SK-N-DZ (cell line): ENCODE measurements around the gene HEATR1.
"Not testable (repeated sequence)": the region's sequence is repeated elsewhere in the genome, so short reads cannot be mapped to it uniquely, and the experiment has no call there.

Experiments used
- DNase-seq: peaks from one replicate; pipeline ENCODE4 v3.0.0-alpha.2; 2015; ENCODE audit warnings: low spot score

HEATR1 gene

GRCh38 chr1:236589531-236589930, 14.8 kb downstream of the HEATR1 start:
- no peak for DNase-seq

GRCh38 chr1:236581528-236581927, 22.8 kb downstream of the HEATR1 start:
- DNase-seq = no peak

GRCh38 chr1:236580404-236580803, 23.9 kb downstream of the HEATR1 start:
- DNase-seq = not testable (repeated sequence)

GRCh38 chr1:236578661-236579060, 25.7 kb downstream of the HEATR1 start:
- no peak for DNase-seq

- DNase-seq = not testable (repeated sequence)
Measured at GRCh38 chr1:236577041-236577440, 27.3 kb downstream of the HEATR1 start.

GRCh38 chr1:236576004-236576403, 28.3 kb downstream of the HEATR1 start:
- no peak for DNase-seq

GRCh38 chr1:236575523-236575922, 28.8 kb downstream of the HEATR1 start:
- DNase-seq = no peak

GRCh38 chr1:236568285-236568894, 35.9 kb downstream of the HEATR1 start:
- no peak for DNase-seq

GRCh38 chr1:236565530-236565929, 38.8 kb downstream of the HEATR1 start:
- DNase-seq = no peak

GRCh38 chr1:236561976-236562375, 42.3 kb downstream of the HEATR1 start:
- no peak for DNase-seq

- DNase-seq = no peak
Measured at GRCh38 chr1:236560213-236560771, 44.0 kb downstream of the HEATR1 start.

GRCh38 chr1:236558846-236559245, 45.5 kb downstream of the HEATR1 start:
- DNase-seq = no peak

GRCh38 chr1:236558081-236558480, 46.2 kb downstream of the HEATR1 start:
- DNase-seq = no peak

GRCh38 chr1:236556606-236557005, 47.7 kb downstream of the HEATR1 start:
- DNase-seq = no peak

- DNase-seq = no peak
Measured at GRCh38 chr1:236553370-236553769, 50.9 kb downstream of the HEATR1 start.

GRCh38 chr1:236552901-236553300, 51.4 kb downstream of the HEATR1 start:
- DNase-seq = no peak

- no peak for DNase-seq
Measured at GRCh38 chr1:236552096-236552495, 52.2 kb downstream of the HEATR1 start.

- DNase-seq = no peak
Measured at GRCh38 chr1:236550961-236551851, 53.1 kb downstream of the HEATR1 start.

GRCh38 chr1:236548452-236548851, 55.9 kb downstream of the HEATR1 start:
- DNase-seq = no peak

- no peak for DNase-seq
Measured at GRCh38 chr1:236545621-236546169, 58.6 kb downstream of the HEATR1 start.

GRCh38 chr1:236543065-236543669, 61.1 kb downstream of the HEATR1 start:
- no peak for DNase-seq

- DNase-seq = no peak
Measured at GRCh38 chr1:236541710-236542109, 62.6 kb downstream of the HEATR1 start.
